GM20431 (cell line): ENCODE measurements around the gene NRROS.
"Not testable (repeated sequence)": the region's sequence is repeated elsewhere in the genome, so short reads cannot be mapped to it uniquely, and the experiment has no call there.

Experiments used
- in situ Hi-C: fragments of 300-500 bp; cut with MseI, MboI; formaldehyde crosslinking; loops from one replicate; pipeline ENCODE4 v1.15.0; 2020; ENCODE audit warnings: low sequenced_read_pairs; ENCODE audit not compliant: unreplicated experiment

NRROS gene

GRCh38 chr3:196639483-196640296 is at the start of gene NRROS:
NRROS (plus strand) TSS chr3:196639694; CDS start chr3:196654540, 14,846 bp downstream.
- in situ Hi-C loops, result no loop called here

- in situ Hi-C loops, result no loop called here
Measured at GRCh38 chr3:196590279-196590678, 49.2 kb upstream of the NRROS start.

- in situ Hi-C loops, result no loop called here
Measured at GRCh38 chr3:196596355-196596754, 43.1 kb upstream of the NRROS start.

- in situ Hi-C loops, result not testable (repeated sequence)
Measured at GRCh38 chr3:196597971-196598733, 41.3 kb upstream of the NRROS start.

GRCh38 chr3:196599734-196600128 is 39.8 kb upstream of the NRROS start:
- in situ Hi-C loops, result no loop called here

GRCh38 chr3:196600359-196600758 is 39.1 kb upstream of the NRROS start:
- in situ Hi-C loops, result no loop called here

- in situ Hi-C loops, result no loop called here
Measured at GRCh38 chr3:196602673-196603072, 36.8 kb upstream of the NRROS start.

- in situ Hi-C loops, result no loop called here
Measured at GRCh38 chr3:196603683-196604082, 35.8 kb upstream of the NRROS start.

GRCh38 chr3:196604548-196604947 is 34.9 kb upstream of the NRROS start:
- in situ Hi-C loops, result no loop called here

GRCh38 chr3:196608693-196609092 is 30.8 kb upstream of the NRROS start:
- in situ Hi-C loops, result no loop called here

- in situ Hi-C loops, result no loop called here
Measured at GRCh38 chr3:196609343-196609775, 30.1 kb upstream of the NRROS start.

- in situ Hi-C loops, result loop anchor here (5.0 kb wide), 1 partner anchor 77 kb away; no protein-coding TSS in a partner anchor
Measured at GRCh38 chr3:196609805-196610515, 29.5 kb upstream of the NRROS start.

- in situ Hi-C loops, result loop anchor here (5.0 kb wide), 1 partner anchor 75 kb away; no protein-coding TSS in a partner anchor
Measured at GRCh38 chr3:196611761-196612483, 27.6 kb upstream of the NRROS start.

- in situ Hi-C loops, result not testable (repeated sequence)
Measured at GRCh38 chr3:196615234-196615633, 24.3 kb upstream of the NRROS start.

GRCh38 chr3:196617256-196617655 is 22.2 kb upstream of the NRROS start:
- in situ Hi-C loops, result no loop called here

GRCh38 chr3:196619223-196619622 is 20.3 kb upstream of the NRROS start:
- in situ Hi-C loops, result no loop called here

- in situ Hi-C loops, result not testable (repeated sequence)
Measured at GRCh38 chr3:196619627-196620026, 19.9 kb upstream of the NRROS start.

- in situ Hi-C loops, result no loop called here
Measured at GRCh38 chr3:196620161-196620604, 19.3 kb upstream of the NRROS start.

GRCh38 chr3:196620684-196621083 is 18.8 kb upstream of the NRROS start:
- in situ Hi-C loops, result no loop called here

GRCh38 chr3:196621611-196622010 is 17.9 kb upstream of the NRROS start:
- in situ Hi-C loops, result no loop called here
